ENCODE data around the gene SDK1.

DNA sequence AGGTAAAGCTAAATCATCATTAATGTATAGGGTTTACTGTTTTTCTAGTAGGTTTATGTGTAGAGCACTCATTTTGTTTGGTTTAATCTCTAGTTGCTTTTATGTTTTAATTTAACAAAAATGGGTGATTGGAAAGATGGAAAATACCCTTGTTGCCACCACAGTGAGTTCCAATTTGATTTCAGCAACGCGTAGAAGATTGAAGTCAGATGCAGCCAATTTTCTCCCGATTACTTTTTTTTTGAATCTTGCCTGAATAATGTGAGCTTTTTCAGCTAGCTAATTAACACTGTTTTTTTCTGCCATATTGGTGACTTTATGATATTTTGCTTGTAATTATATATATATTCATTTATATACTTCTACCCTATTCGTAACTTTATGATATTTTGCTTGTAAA lies 293.8 kb downstream of the SDK1 start:
- TF ChIP-seq, protein P1, sequence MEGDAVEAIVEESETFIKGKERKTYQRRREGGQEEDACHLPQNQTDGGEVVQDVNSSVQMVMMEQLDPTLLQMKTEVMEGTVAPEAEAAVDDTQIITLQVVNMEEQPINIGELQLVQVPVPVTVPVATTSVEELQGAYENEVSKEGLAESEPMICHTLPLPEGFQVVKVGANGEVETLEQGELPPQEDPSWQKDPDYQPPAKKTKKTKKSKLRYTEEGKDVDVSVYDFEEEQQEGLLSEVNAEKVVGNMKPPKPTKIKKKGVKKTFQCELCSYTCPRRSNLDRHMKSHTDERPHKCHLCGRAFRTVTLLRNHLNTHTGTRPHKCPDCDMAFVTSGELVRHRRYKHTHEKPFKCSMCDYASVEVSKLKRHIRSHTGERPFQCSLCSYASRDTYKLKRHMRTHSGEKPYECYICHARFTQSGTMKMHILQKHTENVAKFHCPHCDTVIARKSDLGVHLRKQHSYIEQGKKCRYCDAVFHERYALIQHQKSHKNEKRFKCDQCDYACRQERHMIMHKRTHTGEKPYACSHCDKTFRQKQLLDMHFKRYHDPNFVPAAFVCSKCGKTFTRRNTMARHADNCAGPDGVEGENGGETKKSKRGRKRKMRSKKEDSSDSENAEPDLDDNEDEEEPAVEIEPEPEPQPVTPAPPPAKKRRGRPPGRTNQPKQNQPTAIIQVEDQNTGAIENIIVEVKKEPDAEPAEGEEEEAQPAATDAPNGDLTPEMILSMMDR (IDR thresholded peaks at IDR 0.05) = no peak
- no peak for TF ChIP-seq POLR2A (IDR thresholded peaks at IDR 0.05)
